ENCODE results near the gene ATP10B. TPM values are rescaled to one million over a fixed set of nuclear protein-coding genes. Genes with fewer than 3 reads are reported as not detected.

Gene ATP10B
- total RNA-seq, 2 experiments from 2014 or later, result not detected

DNA sequence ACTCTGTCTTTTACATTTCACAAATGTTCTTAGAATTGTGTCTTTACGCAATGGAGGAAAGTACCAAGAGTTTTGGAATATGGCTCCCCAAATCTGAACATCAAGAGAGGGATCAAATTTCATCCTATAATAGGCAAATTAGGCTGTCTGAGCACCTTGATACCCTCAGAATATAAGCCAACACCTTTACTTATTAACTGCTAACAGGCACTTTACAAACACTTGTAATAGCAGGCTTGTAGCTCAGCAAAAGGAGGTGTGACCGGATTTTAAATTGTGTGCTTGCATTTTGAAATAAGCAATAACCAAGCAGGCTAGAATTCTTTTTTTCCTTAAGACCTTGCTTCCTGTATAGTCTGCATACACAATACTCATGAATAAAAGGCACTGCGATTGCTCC is 92.0 kb downstream of the ATP10B start:
- Mint-ChIP-seq H3K36me3 (ENCODE audit: low read depth) (no peaks in the 10 kb centered on the region), H3K4me1 (ENCODE audit: low read depth) (no peaks in the 10 kb centered on the region), H3K27ac (no peak overlapping the region), H3K4me3 (no peak overlapping the region), H3K9me3 (peaks cover 2% of the 10 kb centered on the region), H3K27me3 (peaks cover 14% of the 10 kb centered on the region)
- TF ChIP-seq, protein P1, sequence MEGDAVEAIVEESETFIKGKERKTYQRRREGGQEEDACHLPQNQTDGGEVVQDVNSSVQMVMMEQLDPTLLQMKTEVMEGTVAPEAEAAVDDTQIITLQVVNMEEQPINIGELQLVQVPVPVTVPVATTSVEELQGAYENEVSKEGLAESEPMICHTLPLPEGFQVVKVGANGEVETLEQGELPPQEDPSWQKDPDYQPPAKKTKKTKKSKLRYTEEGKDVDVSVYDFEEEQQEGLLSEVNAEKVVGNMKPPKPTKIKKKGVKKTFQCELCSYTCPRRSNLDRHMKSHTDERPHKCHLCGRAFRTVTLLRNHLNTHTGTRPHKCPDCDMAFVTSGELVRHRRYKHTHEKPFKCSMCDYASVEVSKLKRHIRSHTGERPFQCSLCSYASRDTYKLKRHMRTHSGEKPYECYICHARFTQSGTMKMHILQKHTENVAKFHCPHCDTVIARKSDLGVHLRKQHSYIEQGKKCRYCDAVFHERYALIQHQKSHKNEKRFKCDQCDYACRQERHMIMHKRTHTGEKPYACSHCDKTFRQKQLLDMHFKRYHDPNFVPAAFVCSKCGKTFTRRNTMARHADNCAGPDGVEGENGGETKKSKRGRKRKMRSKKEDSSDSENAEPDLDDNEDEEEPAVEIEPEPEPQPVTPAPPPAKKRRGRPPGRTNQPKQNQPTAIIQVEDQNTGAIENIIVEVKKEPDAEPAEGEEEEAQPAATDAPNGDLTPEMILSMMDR (IDR thresholded peaks at IDR 0.05), result no peak
- POLR2A ChIA-PET, result no interaction called here
- no peak overlapping the region for H3K27ac ChIP-seq (ENCODE audit: low read depth in 1 of 2, low read length in 2 of 2)
- intact Hi-C loops (cut with DNase I, micrococcal nuclease), result no loop called here
- no peaks in the 10 kb centered on the region for H3K4me1 ChIP-seq (ENCODE audit: insufficient read depth, low read length)
- H3K36me3 ChIP-seq (ENCODE audit: insufficient read depth, low read length), result no peaks in the 10 kb centered on the region
- no peak for DNase-seq
- no peak overlapping the region for H3K4me3 ChIP-seq (ENCODE audit: low read length)
- H3K27me3 ChIP-seq (ENCODE audit: control insufficient read depth in 1 of 2, insufficient read depth in 2 of 2, low read length in 2 of 2), result peaks cover 0 to 3% of the 10 kb centered on the region in 2 experiments
- ATAC-seq (ENCODE audit: poor library complexity), result no peak
- CTCF ChIA-PET, result no interaction called here
- H3K9me3 ChIP-seq (ENCODE audit: control insufficient read depth in 1 of 2, insufficient read depth in 1 of 2, low read length in 2 of 2), result peaks cover 0 to 3% of the 10 kb centered on the region in 2 experiments

- Mint-ChIP-seq H3K36me3 (ENCODE audit: low read depth) (no peaks in the 10 kb centered on the region), H3K4me3 (no peak overlapping the region), H3K27ac (no peak overlapping the region), H3K4me1 (ENCODE audit: low read depth) (no peaks in the 10 kb centered on the region), H3K27me3 (peaks cover 27% of the 10 kb centered on the region), H3K9me3 (peaks cover 2% of the 10 kb centered on the region)
- ATAC-seq (ENCODE audit: poor library complexity), result no peak
- TF ChIP-seq, protein P1 (IDR thresholded peaks at IDR 0.05), result no peak
- DNase-seq, result no peak
- Histone ChIP-seq H3K4me1 (ENCODE audit: insufficient read depth, low read length) (no peaks in the 10 kb centered on the region), H3K36me3 (ENCODE audit: insufficient read depth, low read length) (no peaks in the 10 kb centered on the region), H3K27ac (ENCODE audit: low read depth in 1 of 2, low read length in 2 of 2) (no peak overlapping the region), H3K27me3 (ENCODE audit: control insufficient read depth in 1 of 2, insufficient read depth in 2 of 2, low read length in 2 of 2) (peaks cover 0 to 3% of the 10 kb centered on the region in 2 experiments), H3K9me3 (ENCODE audit: control insufficient read depth in 1 of 2, insufficient read depth in 1 of 2, low read length in 2 of 2) (peaks cover 0 to 3% of the 10 kb centered on the region in 2 experiments), H3K4me3 (ENCODE audit: low read length) (no peak overlapping the region)
- POLR2A ChIA-PET, result no interaction called here
- intact Hi-C loops (cut with DNase I, micrococcal nuclease), result no loop called here
- CTCF ChIA-PET, result no interaction called here
Measured at GRCh38 chr5:160757194-160757593, 94.8 kb downstream of the ATP10B start.

- peaks cover under 1% of the 10 kb centered on the region for H3K9me3 Mint-ChIP-seq
- CTCF ChIA-PET, result no interaction called here
- no peak for ATAC-seq (ENCODE audit: poor library complexity)
- H3K4me3 Mint-ChIP-seq, result no peak overlapping the region
- H3K27ac ChIP-seq (ENCODE audit: low read depth in 1 of 2, low read length in 2 of 2), result no peak overlapping the region
- TF ChIP-seq, protein P1 (IDR thresholded peaks at IDR 0.05), result no peak
- H3K27me3 ChIP-seq (ENCODE audit: control insufficient read depth in 1 of 2, insufficient read depth in 2 of 2, low read length in 2 of 2), result peaks cover 0 to 3% of the 10 kb centered on the region in 2 experiments
- no peak overlapping the region for H3K27ac Mint-ChIP-seq
- H3K27me3 Mint-ChIP-seq, result peaks cover 17% of the 10 kb centered on the region
- H3K4me1 ChIP-seq (ENCODE audit: insufficient read depth, low read length), result no peaks in the 10 kb centered on the region
- no peaks in the 10 kb centered on the region for H3K36me3 Mint-ChIP-seq (ENCODE audit: low read depth)
- H3K4me3 ChIP-seq (ENCODE audit: low read length), result no peak overlapping the region
- H3K9me3 ChIP-seq (ENCODE audit: control insufficient read depth in 1 of 2, insufficient read depth in 1 of 2, low read length in 2 of 2), result no peaks in the 10 kb centered on the region
- intact Hi-C loops (cut with DNase I, micrococcal nuclease), result no loop called here
- DNase-seq, result no peak
- no peaks in the 10 kb centered on the region for H3K4me1 Mint-ChIP-seq (ENCODE audit: low read depth)
- no peaks in the 10 kb centered on the region for H3K36me3 ChIP-seq (ENCODE audit: insufficient read depth, low read length)
- POLR2A ChIA-PET, result no interaction called here
Measured at GRCh38 chr5:160750938-160751657, 100.9 kb downstream of the ATP10B start.
